ENCODE measurements around the gene SPRR5.

Gene SPRR5

GRCh38 chr1:152912900-152913299 lies 34.1 kb upstream of the SPRR5 start:
- no peak for TF ChIP-seq CTCF (IDR thresholded peaks at IDR 0.05; ENCODE audit: low read depth, low read length)
- H3K27me3 ChIP-seq = no peaks in the 10 kb centered on the region; the same call in none of the 2 replicates
- H3K4me3 ChIP-seq (ENCODE audit: low read depth, low read length) = no peak overlapping the region
- H3K4me1 ChIP-seq = no peaks in the 10 kb centered on the region
- no peak for DNase-seq
- no peaks in the 10 kb centered on the region for H3K36me3 ChIP-seq
- H3K9me3 ChIP-seq = no peaks in the 10 kb centered on the region

GRCh38 chr1:152917794-152918193 lies 29.2 kb upstream of the SPRR5 start:
- Histone ChIP-seq H3K9me3 (no peaks in the 10 kb centered on the region), H3K4me1 (no peaks in the 10 kb centered on the region), H3K4me3 (ENCODE audit: low read depth, low read length) (no peak overlapping the region), H3K36me3 (no peaks in the 10 kb centered on the region), H3K27me3 (no peaks in the 10 kb centered on the region; the same call in none of the 2 replicates)
- DNase-seq = no peak
- 0 out of 2 replicates have a peak, but pooled peaks have one; percentile 26 for TF ChIP-seq CTCF (IDR thresholded peaks at IDR 0.05; ENCODE audit: low read depth, low read length)

GRCh38 chr1:152919071-152919470 lies 27.9 kb upstream of the SPRR5 start:
- Histone ChIP-seq H3K4me3 (ENCODE audit: low read depth, low read length) (no peak overlapping the region), H3K36me3 (no peaks in the 10 kb centered on the region), H3K4me1 (no peaks in the 10 kb centered on the region), H3K9me3 (no peaks in the 10 kb centered on the region), H3K27me3 (no peaks in the 10 kb centered on the region; the same call in 1 of the 2 replicates)
- no peak for TF ChIP-seq CTCF (IDR thresholded peaks at IDR 0.05; ENCODE audit: low read depth, low read length)
- DNase-seq = no peak

GRCh38 chr1:152924191-152924590 lies 22.8 kb upstream of the SPRR5 start:
- Histone ChIP-seq H3K9me3 (no peaks in the 10 kb centered on the region), H3K36me3 (no peaks in the 10 kb centered on the region)
- DNase-seq = no peak

GRCh38 chr1:152926091-152926490 lies 20.9 kb upstream of the SPRR5 start:
- TF ChIP-seq CTCF (IDR thresholded peaks at IDR 0.05; ENCODE audit: low read depth, low read length) = peak; percentile 31
- H3K36me3 ChIP-seq = no peaks in the 10 kb centered on the region
- H3K9me3 ChIP-seq = no peaks in the 10 kb centered on the region
- no peaks in the 10 kb centered on the region for H3K4me1 ChIP-seq
- no peak for DNase-seq
- no peaks in the 10 kb centered on the region for H3K27me3 ChIP-seq
- H3K4me3 ChIP-seq (ENCODE audit: low read depth, low read length) = no peak overlapping the region

More at GRCh38 chr1:152924191-152924590, 22.8 kb upstream of the SPRR5 start:
- no peaks in the 10 kb centered on the region for H3K27me3 ChIP-seq
- no peaks in the 10 kb centered on the region for H3K4me1 ChIP-seq
- TF ChIP-seq CTCF (IDR thresholded peaks at IDR 0.05; ENCODE audit: low read depth, low read length) = no peak
- H3K4me3 ChIP-seq (ENCODE audit: low read depth, low read length) = no peak overlapping the region

GRCh38 chr1:152928671-152929070 lies 18.3 kb upstream of the SPRR5 start:
- Histone ChIP-seq H3K4me1 (no peaks in the 10 kb centered on the region), H3K27me3 (no peaks in the 10 kb centered on the region), H3K36me3 (no peaks in the 10 kb centered on the region), H3K4me3 (ENCODE audit: low read depth, low read length) (no peak overlapping the region), H3K9me3 (no peaks in the 10 kb centered on the region)
- DNase-seq = no peak
- no peak for TF ChIP-seq CTCF (IDR thresholded peaks at IDR 0.05; ENCODE audit: low read depth, low read length)

Data from BE2C (cell line).